HG03575 (cell line): ENCODE data around the gene CCDC18.
"Not testable (repeated sequence)": the region's sequence is repeated elsewhere in the genome, so short reads cannot be mapped to it uniquely, and the experiment has no call there.

Experiments
- ATAC-seq: cut with Tn5 transposase; IDR thresholded peaks from one replicate; pipeline ENCODE4 v1.9.1; 2021; ENCODE audit not compliant: unreplicated experiment, insufficient number of reproducible peaks, low FRiP score; ENCODE audit errors: extremely low read depth

Gene CCDC18

DNA sequence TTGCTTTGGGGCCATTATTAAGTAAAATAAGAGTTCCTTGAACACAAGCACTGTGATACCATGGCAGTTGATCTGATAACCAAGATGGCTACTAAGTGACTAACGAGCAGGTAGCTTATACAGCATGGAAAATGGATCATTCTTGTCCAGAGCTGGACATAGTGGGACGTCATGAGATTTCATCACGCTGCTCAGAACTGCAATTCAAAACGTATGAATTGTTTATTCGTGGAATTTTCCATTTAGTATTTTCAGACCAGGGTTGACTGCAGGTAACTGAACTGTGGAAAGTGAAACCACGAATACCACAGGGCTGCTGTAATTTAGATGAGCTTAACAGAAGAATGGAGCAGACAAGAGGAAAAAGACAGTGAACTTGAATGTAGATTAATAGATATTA lies 38.9 kb downstream of the CCDC18 start:
- ATAC-seq, result no peak

GRCh38 chr1:93220716-93221115 lies 40.2 kb downstream of the CCDC18 start:
- ATAC-seq, result not testable (repeated sequence)

GRCh38 chr1:93221913-93222312 lies 41.4 kb downstream of the CCDC18 start:
- ATAC-seq, result no peak

DNA sequence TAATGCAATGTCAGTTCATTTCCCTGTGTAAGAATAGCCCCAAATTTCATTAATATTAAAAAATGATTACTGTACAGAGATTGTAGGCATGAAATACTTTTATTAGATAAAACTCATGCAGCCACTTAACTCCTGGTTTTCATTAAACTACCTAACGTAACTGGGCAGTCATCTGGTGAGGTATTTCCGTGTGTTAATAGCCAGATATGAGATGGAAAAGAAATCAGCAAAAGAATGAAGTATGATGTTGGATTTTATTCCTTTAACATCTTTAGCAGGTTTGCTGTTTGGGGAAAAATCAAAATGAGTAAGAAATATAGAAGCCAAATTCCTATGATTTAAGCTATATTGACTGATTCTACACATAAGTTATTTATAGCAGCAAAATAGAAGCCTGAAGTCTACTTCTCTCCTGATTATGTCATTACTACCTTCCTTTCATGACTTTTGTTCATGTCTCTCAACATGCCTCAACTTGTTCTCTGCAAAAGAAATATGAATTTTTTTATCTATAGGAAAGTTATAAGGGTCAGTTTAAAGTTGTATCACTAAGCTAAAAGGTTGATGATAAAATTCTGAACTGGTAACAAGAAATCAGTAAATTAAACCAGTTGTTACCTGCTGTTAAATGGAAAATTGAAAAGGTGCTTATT lies 42.6 kb downstream of the CCDC18 start:
- ATAC-seq, result no peak

GRCh38 chr1:93235261-93235660 lies 54.7 kb downstream of the CCDC18 start:
- no peak for ATAC-seq

DNA sequence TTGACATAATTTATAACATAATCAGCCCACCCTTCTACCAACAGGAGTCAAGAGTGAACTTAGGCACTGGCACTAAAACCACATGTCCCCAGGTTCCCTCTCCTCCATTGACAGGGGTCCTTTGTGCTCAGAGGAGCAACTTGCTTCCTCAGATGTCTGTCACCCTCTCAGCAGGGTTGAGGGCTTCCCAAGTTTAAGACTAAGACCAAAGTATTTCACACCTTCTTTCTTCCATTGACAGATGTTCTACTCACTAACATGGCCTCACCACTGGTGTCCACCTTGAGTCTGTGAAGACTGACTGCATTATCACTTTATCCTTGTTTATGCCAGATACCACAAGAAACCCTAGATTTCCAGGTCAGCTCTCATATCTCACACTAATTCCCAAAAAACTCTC lies 56.5 kb downstream of the CCDC18 start:
- ATAC-seq, result no peak

- ATAC-seq, result no peak
These were observed 57.9 kb downstream of the CCDC18 start for GRCh38 chr1:93238425-93238824.

DNA sequence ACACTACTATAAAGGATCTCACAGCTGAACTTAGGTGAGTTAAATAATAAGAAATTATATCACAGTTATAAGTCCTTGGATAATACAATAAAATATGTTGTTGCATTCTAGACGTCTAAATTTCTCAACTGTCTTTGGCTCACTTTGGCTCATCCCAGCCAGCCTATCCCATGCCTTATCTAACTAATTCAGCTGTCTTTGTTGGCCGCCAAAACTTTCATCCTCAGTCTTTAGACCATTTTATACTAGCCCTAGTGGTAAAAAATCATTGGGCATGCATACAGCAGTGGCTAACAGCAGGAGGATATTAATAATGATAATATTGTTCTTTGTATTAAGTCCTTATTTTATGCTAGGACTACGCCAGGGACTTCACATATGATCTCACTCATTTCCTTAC lies 59.3 kb downstream of the CCDC18 start:
- no peak for ATAC-seq

DNA sequence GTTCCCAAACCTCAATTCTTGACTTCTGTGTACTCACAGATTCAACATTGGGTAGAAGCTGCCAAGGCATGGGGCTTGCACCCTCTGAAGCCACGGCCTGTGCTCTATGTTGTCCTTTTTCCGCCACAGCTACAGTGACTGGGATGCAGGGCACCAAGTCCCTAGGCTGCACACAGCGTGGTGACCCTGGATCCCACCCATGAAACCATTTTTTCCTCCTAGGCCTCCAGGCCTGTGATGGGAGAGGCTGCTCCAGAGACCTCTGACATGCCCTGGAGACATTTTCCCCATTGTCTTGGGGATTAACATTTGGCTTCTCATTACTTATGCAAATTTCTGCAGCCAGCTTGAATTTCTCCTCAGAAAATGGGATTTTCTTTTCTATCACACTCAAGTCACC lies 62.7 kb downstream of the CCDC18 start:
- ATAC-seq, result not testable (repeated sequence)

DNA sequence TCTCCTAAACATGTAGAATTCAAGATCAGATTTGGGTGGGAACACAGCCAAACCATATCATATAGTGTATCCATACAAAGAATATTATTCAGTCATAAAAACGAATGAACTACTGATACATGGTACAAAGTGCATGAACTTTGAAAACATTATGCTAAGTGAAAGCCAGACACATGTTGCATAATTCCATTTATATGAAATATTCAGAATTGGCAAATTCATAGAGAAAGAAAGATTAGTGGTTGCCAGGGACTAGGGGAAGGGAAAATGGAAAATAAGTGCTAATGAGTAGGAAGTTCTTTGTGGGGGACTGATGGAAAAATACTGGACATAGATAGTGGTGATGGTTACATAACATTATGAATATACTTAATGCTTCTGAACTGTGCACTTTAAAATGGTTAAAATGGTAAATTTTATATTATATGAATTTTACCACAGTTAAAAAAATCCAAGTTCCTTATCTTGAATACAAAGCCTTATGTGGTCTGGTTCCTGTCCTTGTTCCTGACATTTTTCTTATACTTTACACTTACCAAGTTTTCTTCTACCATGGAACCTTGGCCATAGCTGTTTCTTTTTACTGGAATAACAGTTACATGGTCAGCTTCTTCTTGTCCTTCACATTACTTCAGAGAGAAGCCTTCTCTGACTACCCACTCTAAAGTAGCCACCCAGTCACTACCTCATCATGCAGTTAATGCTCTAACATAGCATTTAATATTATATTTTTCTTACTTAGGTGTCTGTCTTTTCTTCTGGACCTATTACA lies 64.0 kb downstream of the CCDC18 start:
- ATAC-seq, result no peak

DNA sequence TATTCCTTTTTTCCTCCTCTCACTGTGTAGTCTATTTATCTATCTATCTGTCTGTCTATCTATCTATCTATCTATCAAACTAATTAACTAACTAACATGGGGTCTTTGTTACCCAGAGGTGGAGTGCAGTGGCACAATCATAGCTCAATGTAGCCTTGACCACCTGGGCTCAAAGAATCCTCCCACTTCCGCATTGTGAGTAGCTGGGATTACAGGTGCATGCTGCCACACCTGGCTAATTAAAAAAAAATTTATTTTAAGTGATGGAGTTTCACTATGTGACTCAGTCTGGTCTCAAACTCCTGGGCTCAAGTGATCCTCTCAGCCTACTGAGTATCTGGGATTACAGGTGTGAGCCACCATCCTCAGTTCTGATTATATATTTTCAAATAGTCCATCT lies 71.4 kb downstream of the CCDC18 start:
- ATAC-seq, result no peak

DNA sequence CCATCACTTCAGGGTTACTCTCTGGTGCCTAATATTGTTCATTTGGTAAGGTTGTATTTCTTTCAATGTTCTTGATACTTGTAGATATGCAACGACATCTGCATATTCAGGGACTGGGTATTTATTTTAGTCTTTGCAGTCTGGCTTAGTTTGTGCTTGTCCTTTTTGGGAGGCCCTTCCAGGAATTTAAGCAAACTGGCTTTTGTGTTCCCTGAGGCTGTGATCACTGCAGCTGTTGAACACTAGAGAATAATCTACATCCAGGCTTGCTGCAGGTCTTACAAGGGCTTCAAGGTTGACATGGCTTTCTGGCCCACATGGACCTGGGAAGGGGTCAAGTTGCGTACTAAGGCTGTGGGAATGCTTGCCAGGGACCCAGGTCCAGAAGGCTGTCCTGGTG lies 72.1 kb downstream of the CCDC18 start:
- no peak for ATAC-seq

DNA sequence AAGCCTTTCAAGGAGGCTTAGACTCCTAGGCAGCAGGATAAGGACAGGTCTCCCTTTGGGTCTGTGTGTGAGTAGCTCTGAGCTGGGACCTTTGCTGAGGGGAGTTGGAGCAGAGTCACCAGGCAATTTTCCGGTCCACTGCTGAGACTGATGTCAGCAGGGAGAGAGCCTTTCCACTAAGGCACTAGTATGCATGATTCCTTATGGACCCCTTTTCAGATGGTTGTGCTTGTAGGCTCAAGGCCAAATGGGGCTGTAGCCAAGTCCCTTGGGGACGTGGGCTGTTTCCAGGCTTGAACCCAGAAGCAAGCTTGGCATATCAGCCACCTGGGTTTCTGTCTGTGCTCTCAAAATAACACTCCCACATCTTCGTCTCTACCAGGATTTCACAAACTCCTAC lies 73.0 kb downstream of the CCDC18 start:
- ATAC-seq, result no peak

GRCh38 chr1:93255222-93256079 lies 74.9 kb downstream of the CCDC18 start:
- no peak for ATAC-seq

DNA sequence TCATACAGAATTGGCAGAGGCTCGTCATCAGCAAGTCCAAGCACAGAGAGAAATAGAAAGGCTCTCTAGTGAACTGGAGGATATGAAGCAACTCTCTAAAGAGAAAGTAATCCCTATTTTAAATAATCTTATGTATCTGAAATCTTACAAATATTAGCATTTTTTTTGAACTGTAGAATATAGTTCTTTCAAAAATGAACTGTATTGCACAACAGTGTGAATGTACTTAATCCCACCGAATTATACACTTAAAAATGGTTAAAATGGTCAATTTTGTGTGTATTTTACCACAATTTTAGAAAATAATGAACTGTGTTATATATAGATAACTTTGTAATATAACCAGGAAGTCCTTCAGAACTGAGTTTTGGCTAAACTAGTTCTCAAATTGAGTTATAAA lies 75.9 kb downstream of the CCDC18 start:
- no peak for ATAC-seq

GRCh38 chr1:93257889-93258288 lies 77.4 kb downstream of the CCDC18 start:
- no peak for ATAC-seq

DNA sequence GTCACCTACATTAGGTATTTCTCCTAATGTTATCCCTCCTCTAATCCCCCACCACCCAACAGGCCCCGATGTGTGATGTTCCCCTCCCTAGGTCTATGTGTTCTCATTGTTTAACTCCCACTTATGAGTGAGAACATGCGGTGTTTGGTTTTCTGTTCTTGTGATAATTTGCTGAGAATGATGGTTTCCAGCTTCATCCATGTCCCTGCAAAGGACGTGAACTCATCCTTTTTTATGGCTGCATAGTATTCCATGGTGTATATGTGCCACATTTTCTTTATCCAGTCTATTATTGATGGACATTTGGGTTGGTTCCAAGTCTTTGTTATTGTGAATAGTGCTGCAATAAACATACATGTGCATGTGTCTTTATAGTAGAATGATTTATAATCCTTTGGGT lies 80.2 kb downstream of the CCDC18 start:
- ATAC-seq, result not testable (repeated sequence)

GRCh38 chr1:93262645-93263044 lies 82.1 kb downstream of the CCDC18 start:
- ATAC-seq, result no peak

- ATAC-seq, result not testable (repeated sequence)
These were observed 88.4 kb downstream of the CCDC18 start for GRCh38 chr1:93268888-93269287.

DNA sequence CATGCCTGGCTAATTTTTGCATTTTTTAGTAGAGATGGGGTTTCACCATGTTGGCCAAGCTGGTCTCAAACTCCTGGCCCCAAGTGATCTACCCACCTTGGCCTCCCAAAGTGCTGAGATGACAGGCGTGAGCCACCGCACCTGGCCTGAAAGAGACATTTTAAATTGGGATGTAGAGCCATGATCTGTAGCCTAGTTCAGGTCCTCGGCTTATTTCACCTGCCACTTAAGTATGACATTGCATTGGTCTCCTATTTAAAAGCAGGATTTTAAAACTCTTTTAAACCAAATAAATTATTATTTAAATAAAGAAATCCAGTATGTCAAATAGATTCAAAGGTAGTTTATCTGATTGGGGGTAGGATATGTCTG lies 94.7 kb downstream of the CCDC18 start:
- not testable (repeated sequence) for ATAC-seq
